VCaP (cell line): ENCODE measurements around the gene INSR.
"Not testable (repeated sequence)": the region's sequence is repeated elsewhere in the genome, so short reads cannot be mapped to it uniquely, and the experiment has no call there.

Source experiments
- H3K27ac ChIP-seq: fragments of 450-650 bp; 2 replicates; pipeline ENCODE4 v1.5.1; 2017
- TF ChIP-seq, protein P1 (sequence below): fragments of 450-650 bp; conservative IDR thresholded peaks from 2 replicates; pipeline ENCODE4 v1.5.1; 2017; ENCODE audit warnings: mild to moderate bottlenecking, moderate library complexity

The INSR gene

DNA sequence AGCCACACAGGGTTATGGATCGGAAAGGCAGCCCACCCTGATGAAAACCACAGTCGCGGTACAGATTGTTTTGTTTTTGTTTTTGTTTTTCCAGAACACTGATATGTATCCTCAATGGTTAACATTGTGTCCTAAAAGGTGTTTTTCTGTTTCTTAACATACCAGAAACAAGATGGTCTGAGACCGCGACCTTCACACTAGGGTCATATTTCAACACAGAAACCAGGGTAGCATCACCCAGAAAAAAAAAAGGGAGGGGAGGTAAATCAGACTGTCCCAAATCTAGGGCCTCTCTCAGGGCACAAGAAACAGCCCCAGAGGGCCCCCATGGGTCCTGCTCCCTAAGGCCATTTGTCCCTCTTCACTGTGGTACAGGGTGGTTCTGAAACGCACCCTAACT, 66.5 kb downstream of the INSR start:
- no peak overlapping the region for H3K27ac ChIP-seq
- TF ChIP-seq, protein P1, sequence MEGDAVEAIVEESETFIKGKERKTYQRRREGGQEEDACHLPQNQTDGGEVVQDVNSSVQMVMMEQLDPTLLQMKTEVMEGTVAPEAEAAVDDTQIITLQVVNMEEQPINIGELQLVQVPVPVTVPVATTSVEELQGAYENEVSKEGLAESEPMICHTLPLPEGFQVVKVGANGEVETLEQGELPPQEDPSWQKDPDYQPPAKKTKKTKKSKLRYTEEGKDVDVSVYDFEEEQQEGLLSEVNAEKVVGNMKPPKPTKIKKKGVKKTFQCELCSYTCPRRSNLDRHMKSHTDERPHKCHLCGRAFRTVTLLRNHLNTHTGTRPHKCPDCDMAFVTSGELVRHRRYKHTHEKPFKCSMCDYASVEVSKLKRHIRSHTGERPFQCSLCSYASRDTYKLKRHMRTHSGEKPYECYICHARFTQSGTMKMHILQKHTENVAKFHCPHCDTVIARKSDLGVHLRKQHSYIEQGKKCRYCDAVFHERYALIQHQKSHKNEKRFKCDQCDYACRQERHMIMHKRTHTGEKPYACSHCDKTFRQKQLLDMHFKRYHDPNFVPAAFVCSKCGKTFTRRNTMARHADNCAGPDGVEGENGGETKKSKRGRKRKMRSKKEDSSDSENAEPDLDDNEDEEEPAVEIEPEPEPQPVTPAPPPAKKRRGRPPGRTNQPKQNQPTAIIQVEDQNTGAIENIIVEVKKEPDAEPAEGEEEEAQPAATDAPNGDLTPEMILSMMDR: no peak

DNA sequence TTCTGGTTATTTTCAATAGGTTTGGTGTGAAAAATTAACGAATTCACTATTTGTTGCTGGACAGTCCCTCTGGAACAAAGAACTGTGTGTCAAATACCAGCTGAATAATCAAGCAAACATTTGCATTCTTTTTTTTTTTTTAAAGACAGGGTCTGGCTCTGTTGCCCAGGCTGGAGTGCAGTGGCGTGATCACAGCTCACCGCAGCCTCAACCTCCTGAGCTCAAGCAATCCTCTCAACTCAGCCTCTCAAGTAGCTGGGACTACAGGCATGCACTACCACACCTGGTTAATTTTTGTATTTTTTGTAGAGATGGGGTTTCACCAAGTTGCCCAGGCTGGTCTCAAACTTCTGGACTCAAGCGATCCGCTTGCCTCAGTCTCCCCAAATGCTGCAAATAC, 67.1 kb downstream of the INSR start:
- not testable (repeated sequence) for H3K27ac ChIP-seq

DNA sequence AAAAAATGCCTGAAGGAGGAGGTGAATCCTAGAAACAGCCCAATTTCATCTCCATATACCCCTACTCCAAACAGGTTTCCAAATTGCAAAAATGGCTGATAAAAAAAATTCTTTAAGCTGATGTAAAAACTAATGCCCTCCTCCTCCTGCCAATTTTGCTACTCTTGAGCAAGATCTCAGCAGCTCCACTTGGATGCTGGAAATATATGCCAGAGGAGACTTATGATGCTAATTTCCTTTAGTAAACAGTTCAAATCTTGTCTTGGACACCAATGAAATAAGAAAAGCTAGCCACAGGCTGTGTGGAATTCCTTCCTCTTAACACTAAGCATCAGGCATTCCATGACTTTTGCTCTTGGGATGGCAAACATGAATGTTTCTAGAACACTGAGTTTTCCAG, 67.5 kb downstream of the INSR start:
- no peak overlapping the region for H3K27ac ChIP-seq
- TF ChIP-seq, protein P1: no peak

DNA sequence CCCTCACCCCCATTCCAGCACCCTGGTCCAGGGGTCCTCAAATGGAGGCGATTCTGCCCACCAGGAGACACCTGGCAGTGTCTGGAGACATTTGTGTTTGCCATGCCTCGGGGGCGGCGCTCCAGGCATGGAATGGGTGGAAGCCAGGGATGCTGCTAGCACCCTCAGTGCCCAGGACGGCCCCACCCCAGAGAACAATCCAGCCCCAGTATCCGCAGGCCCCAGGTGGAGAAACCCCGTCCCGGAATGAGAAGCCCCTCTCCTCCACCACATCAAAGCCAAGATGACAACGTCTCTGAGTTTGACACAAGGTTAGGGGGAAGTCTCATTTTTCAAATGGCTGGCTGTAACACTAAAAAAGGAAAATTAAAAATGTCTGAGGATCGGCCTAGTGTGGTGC, 68.5 kb downstream of the INSR start:
- TF ChIP-seq, protein P1: no peak

DNA sequence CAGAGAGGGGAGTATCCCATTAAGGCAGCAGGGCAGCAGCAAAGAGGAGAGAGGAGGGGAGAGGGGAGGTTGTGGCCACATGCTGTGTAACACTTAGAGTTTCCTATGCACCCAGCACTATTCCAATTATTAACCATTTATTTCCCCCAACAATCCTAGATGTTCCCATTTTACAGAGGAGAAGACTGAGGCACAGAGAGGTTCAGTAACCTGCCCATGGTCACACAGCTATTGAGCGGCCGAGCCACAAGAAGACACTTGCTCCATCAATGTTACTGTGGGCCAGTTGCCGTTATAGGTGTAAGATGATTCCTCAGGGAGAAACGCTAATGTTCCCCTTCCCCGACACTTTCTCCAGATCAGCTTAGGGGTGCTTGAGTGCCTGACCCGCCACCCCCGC, 69.2 kb downstream of the INSR start:
- TF ChIP-seq, protein P1: no peak
- no peak overlapping the region for H3K27ac ChIP-seq

More for the DNA sequence above, 68.5 kb downstream of the INSR start:
- H3K27ac ChIP-seq: no peak overlapping the region

DNA sequence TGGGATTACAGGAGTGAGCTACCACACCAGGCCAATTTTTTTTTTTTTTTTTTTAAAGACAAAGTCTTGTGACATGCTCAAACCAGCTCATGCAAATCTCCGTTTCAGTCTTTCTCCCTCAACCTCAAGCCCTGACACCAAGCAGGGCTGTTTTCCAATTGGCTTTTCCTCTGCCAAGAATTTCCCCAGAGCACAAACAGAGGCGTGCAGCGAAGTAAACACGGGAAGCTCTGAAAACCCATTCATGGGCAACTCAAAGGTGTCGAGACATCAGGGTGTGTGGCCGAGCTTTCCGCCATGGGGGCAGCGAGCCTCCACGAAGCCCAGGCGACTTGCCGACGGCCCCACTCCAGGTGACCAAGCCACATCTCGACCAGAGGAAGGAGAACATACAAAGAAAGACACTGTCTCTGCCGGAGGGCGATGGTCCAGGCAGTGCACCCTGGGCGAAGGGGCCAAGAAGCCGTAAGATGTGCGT, 70.0 kb downstream of the INSR start:
- H3K27ac ChIP-seq: no peak overlapping the region
- TF ChIP-seq, protein P1: no peak

DNA sequence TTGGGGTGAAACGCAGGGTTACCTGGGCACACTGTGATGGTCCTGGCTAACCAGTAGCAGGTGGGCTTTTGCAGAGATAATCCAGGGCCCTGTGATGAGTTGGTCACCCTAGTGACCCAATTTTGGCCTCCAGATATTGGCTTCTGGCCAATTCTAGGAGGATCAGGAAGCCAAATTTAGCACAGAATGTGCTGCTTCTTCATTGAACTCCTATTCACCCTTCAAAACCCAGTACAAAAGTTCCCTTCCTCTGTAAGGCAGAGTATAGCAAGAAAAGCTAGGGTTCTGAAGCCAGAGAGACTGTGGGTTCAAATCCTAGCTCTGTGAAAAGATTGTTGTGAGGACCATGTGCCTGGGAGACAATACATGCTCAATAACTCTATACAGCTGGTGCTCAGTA, 70.8 kb downstream of the INSR start:
- no peak overlapping the region for H3K27ac ChIP-seq
- TF ChIP-seq, protein P1: no peak

DNA sequence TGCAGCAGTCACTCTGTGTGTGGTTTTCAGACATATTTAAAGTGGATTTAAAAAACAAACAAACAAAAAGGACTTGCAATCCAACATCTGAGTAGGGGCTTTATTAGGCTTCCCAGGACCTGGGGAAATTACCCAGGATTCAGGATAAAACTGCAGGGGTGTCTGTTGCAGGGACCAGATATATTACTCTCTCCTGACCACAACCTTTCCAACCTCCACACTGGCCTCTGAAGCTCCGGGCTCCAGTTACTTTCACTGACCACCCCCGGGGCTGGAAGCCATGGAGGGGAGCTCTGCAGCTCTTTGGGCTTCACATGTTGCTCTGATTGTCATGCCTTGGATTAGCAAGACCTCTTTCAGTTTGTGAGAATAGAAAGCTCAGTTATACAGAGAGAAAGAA, 75.2 kb downstream of the INSR start:
- TF ChIP-seq, protein P1: no peak
- H3K27ac ChIP-seq: no peak overlapping the region
